ENCODE measurements around the gene CCT7. TPM values are rescaled to one million over a fixed set of nuclear protein-coding genes. Genes with fewer than 3 reads are reported as not detected.

Gene CCT7
- total and polyA plus RNA-seq, 10 of the 15 experiments (the other 5 are each of a cell fraction or from before 2014, with no cell fraction given) = 206 to 598 (median 486) TPM

GRCh38 chr2:73210019-73210418, 24.1 kb upstream of the CCT7 start (continued):
- no peak for TF ChIP-seq BCL11A (IDR thresholded peaks at IDR 0.05; ENCODE audit: low read depth, low read length)
- TF ChIP-seq, protein P1, sequence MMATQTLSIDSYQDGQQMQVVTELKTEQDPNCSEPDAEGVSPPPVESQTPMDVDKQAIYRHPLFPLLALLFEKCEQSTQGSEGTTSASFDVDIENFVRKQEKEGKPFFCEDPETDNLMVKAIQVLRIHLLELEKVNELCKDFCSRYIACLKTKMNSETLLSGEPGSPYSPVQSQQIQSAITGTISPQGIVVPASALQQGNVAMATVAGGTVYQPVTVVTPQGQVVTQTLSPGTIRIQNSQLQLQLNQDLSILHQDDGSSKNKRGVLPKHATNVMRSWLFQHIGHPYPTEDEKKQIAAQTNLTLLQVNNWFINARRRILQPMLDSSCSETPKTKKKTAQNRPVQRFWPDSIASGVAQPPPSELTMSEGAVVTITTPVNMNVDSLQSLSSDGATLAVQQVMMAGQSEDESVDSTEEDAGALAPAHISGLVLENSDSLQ (IDR thresholded peaks at IDR 0.05) = no peak

- CTCF ChIA-PET = interaction anchor here (0.8 to 4.3 kb wide), 7 partner anchors 9 to 316 kb away, joined by 3 to 79 read pairs (median 10); partner anchors contain the start of genes CCT7, NOTO and PRADC1
- ATAC-seq = no peak
- no TSS peak for BruUV-seq (replicated peaks)
- Histone ChIP-seq H2AFZ (ENCODE audit: control insufficient read depth, low read depth, low read length) (no peak overlapping the region), H4K20me1 (ENCODE audit: control insufficient read depth, insufficient read depth) (no peaks in the 10 kb centered on the region), H3K9ac (ENCODE audit: control insufficient read depth, insufficient read depth, low read length) (no peak overlapping the region), H3K79me2 (ENCODE audit: control insufficient read depth, insufficient read depth, low read length) (peaks cover 16% of the 10 kb centered on the region), H3K4me2 (ENCODE audit: control insufficient read depth, insufficient read depth) (no peak overlapping the region), H3K4me1 (ENCODE audit: control insufficient read depth, insufficient read depth, low read length) (peaks cover 8% of the 10 kb centered on the region), H3K4me3 (no peak overlapping the region), H3K27ac (ENCODE audit: control insufficient read depth, insufficient read depth) (no peak overlapping the region), H3K36me3 (ENCODE audit: control insufficient read depth in 2 of 2, insufficient read depth in 2 of 2, low read length in 1 of 2) (no peaks in the 10 kb centered on the region), H3K9me3 (replicated peaks; ENCODE audit: control insufficient read depth, insufficient read depth, low read length) (no peaks in the 10 kb centered on the region), H3K27me3 (replicated peaks in 1 of 2; ENCODE audit: control insufficient read depth in 2 of 2, insufficient read depth in 2 of 2, low read length in 1 of 2) (no peaks in the 10 kb centered on the region)
- in situ Hi-C loops (cut with MboI) = no loop called here
- TF ChIP-seq NBN (IDR thresholded peaks at IDR 0.05) (no peak), TARDBP (IDR thresholded peaks at IDR 0.05; ENCODE audit: borderline replicate concordance) (no peak), CBX5 (IDR thresholded peaks at IDR 0.05; ENCODE audit: low read depth) (no peak), RCOR1 (conservative IDR thresholded peaks at IDR 0.05; ENCODE audit: low read depth, low read length) (no peak), SUPT20H (IDR thresholded peaks at IDR 0.05; ENCODE audit: borderline replicate concordance, control insufficient read depth, low read depth, low read length) (no peak), ZNF24 (IDR thresholded peaks at IDR 0.05) (no peak), JUND (IDR thresholded peaks at IDR 0.05; ENCODE audit: low read depth, low read length) (no peak), DPF2 (IDR thresholded peaks at IDR 0.05) (no peak)
- TF ChIP-seq, protein P2, sequence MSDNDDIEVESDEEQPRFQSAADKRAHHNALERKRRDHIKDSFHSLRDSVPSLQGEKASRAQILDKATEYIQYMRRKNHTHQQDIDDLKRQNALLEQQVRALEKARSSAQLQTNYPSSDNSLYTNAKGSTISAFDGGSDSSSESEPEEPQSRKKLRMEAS (IDR thresholded peaks at IDR 0.05; ENCODE audit: low read depth, low read length) = no peak
- TF ChIP-seq, protein P3, sequence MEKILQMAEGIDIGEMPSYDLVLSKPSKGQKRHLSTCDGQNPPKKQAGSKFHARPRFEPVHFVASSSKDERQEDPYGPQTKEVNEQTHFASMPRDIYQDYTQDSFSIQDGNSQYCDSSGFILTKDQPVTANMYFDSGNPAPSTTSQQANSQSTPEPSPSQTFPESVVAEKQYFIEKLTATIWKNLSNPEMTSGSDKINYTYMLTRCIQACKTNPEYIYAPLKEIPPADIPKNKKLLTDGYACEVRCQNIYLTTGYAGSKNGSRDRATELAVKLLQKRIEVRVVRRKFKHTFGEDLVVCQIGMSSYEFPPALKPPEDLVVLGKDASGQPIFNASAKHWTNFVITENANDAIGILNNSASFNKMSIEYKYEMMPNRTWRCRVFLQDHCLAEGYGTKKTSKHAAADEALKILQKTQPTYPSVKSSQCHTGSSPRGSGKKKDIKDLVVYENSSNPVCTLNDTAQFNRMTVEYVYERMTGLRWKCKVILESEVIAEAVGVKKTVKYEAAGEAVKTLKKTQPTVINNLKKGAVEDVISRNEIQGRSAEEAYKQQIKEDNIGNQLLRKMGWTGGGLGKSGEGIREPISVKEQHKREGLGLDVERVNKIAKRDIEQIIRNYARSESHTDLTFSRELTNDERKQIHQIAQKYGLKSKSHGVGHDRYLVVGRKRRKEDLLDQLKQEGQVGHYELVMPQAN (conservative IDR thresholded peaks at IDR 0.05) = no peak
- TF ChIP-seq, protein P4, sequence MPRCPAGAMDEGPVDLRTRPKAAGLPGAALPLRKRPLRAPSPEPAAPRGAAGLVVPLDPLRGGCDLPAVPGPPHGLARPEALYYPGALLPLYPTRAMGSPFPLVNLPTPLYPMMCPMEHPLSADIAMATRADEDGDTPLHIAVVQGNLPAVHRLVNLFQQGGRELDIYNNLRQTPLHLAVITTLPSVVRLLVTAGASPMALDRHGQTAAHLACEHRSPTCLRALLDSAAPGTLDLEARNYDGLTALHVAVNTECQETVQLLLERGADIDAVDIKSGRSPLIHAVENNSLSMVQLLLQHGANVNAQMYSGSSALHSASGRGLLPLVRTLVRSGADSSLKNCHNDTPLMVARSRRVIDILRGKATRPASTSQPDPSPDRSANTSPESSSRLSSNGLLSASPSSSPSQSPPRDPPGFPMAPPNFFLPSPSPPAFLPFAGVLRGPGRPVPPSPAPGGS (IDR thresholded peaks at IDR 0.05; ENCODE audit: borderline replicate concordance, insufficient read depth, low read depth, low read length, poor library complexity, severe bottlenecking) = no peak
- FAIRE-seq = no peak
- intact Hi-C loops (cut with micrococcal nuclease; ENCODE audit: unreplicated experiment) = no loop called here
- SMC1A ChIA-PET (ENCODE audit: uncharacterized antibody, unreplicated experiment) = interaction anchor here (1.2 kb wide), 1 partner anchor 80 kb away, joined by 5 read pairs; no protein-coding TSS in a partner anchor
- RAD21 ChIA-PET (ENCODE audit: unreplicated experiment) = interaction anchor here (1.0 kb wide), 1 partner anchor 213 kb away, joined by 3 read pairs; no protein-coding TSS in a partner anchor
- DNase-seq (ENCODE audit: low read depth, low spot score) = no peak
- POLR2A ChIA-PET = interaction anchor here (0.9 kb wide), 1 partner anchor 34 kb away, joined by 3 read pairs; no protein-coding TSS in a partner anchor
- WGBS (ENCODE audit: insufficient coverage, insufficient replicate concordance, low lambda C conversion rate, missing lambda C conversion rate) = 50% methylated on average over 6 of the region's 6 CpGs
Measured at GRCh38 chr2:73210696-73211095, 23.4 kb upstream of the CCT7 start.
